Measurements from ENCODE around the gene SPATA1.

DNA sequence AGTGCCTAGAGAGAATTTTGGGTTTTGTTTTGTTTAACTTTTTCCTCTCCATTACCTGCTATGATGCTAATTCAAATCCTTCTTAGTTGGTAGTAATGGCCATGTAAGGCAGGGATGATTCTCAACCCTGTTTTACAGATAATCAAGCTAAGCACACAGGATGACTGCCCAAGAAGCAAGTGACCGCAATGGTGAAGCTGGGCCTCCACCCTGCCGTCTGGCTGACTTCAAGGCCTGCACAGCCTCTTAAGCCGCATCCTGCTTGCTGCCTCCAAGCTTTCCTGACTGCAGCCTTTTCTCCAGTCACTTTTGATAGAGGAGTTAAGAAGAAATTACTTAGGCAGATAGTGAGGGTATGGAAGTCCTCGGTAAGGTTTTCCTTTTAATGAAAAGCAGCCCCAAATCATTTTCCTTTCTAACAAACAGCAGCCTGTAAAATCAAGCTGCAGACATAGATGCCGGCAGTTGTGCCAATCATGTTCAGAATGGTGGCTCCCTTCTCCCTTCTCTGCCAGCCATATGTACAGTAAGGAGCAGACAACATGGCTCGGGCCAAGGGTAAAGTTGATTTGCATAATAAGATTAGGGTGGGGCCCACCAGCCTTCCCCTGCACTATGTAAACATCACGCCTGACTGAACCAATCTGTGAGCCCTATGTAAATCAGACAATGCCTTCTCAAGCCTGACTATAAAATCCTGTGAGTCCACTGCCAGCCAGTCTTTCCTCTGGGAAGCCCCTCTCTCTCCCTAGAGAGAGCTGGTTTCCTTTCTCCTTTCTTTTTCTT is 76.8 kb downstream of the SPATA1 start:
- TF ChIP-seq, protein P1, sequence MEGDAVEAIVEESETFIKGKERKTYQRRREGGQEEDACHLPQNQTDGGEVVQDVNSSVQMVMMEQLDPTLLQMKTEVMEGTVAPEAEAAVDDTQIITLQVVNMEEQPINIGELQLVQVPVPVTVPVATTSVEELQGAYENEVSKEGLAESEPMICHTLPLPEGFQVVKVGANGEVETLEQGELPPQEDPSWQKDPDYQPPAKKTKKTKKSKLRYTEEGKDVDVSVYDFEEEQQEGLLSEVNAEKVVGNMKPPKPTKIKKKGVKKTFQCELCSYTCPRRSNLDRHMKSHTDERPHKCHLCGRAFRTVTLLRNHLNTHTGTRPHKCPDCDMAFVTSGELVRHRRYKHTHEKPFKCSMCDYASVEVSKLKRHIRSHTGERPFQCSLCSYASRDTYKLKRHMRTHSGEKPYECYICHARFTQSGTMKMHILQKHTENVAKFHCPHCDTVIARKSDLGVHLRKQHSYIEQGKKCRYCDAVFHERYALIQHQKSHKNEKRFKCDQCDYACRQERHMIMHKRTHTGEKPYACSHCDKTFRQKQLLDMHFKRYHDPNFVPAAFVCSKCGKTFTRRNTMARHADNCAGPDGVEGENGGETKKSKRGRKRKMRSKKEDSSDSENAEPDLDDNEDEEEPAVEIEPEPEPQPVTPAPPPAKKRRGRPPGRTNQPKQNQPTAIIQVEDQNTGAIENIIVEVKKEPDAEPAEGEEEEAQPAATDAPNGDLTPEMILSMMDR (IDR thresholded peaks at IDR 0.05), result no peak
- TF ChIP-seq POLR2A (IDR thresholded peaks at IDR 0.05), result no peak

All from Peyer's patch (tissue), 4 donors.